Body of pancreas (tissue), 4 donors: ENCODE data around the gene AMBRA1. TPM values are rescaled to one million over a fixed set of nuclear protein-coding genes. Genes with fewer than 3 reads are reported as not detected.

Experiments
- ATAC-seq: fragments of 150-250 bp; one replicate; pipeline ENCODE4 v1.9.1; 2016
- DNase-seq, 4 donors: peaks; one replicate each; pipeline ENCODE4 v3.0.0-alpha.2; 2019
- H3K27ac ChIP-seq, 4 donors: fragments of 200-600 bp; sonication (generic); 1 replicate in 3 of 4; 2 replicates in 1 of 4; pipeline versions ENCODE4 v1.5.1 to v1.6.1; 2016 to 2019; ENCODE audit warnings: mild to moderate bottlenecking in 1 of 4, mixed read lengths in 1 of 4, moderate library complexity in 1 of 4
- H3K27me3 ChIP-seq, 2 donors: fragments of 200-600 bp; sonication (generic); one replicate each; pipeline ENCODE4 v1.6.0; 2016; ENCODE audit warnings: mild to moderate bottlenecking in 1 of 2
- H3K36me3 ChIP-seq, 2 donors: fragments of 200-600 bp; sonication (generic); replicated peaks in 1 of 2; 2 replicates each; pipeline ENCODE4 v1.5.1; 2016; ENCODE audit warnings: low read depth in 2 of 2; ENCODE audit not compliant: insufficient read depth in 1 of 2
- H3K4me1 ChIP-seq: fragments of 200-600 bp; sonication (generic); one replicate; pipeline ENCODE4 v1.6.0; 2016
- H3K4me3 ChIP-seq, 2 donors: fragments of 200-600 bp; sonication (generic); 1 replicate in 1 of 2; 2 replicates in 1 of 2; pipeline ENCODE4 v1.5.1; 2016 to 2019
- H3K9me3 ChIP-seq, 3 donors: fragments of 200-600 bp; sonication (generic); 1 replicate in 2 of 3; 2 replicates in 1 of 3; pipeline ENCODE4 v1.5.1; 2016
- CTCF ChIP-seq, 7 experiments: fragments of 450-650 bp in 4 of 7; fragments of 200-600 bp in 3 of 7; sonication (generic) in 3 of 7; IDR thresholded peaks; one replicate each; pipeline ENCODE4 v1.5.1; 2016 to 2019; ENCODE audit warnings: antibody characterized with exemption in 7 of 7
- POLR2A ChIP-seq, 3 donors: fragments of 450-650 bp; IDR thresholded peaks; one replicate each; pipeline ENCODE4 v1.6.1; 2016; ENCODE audit warnings: antibody characterized with exemption in 3 of 3, mild to moderate bottlenecking in 2 of 3
- WGBS, 2 donors: methylation state at CpG; one replicate each; pipeline ENCODE4 v1.1.5; 2017; 5-methylcytosine and 5-hydroxymethylcytosine counted together
- intact Hi-C: fragments of 100-400 bp; cut with DNase I; formaldehyde crosslinking; loops from one replicate; pipeline ENCODE4 v1.15.1; 2023
- total RNA-seq, 2 donors: library from RNA; depleted of rRNA; stranded (reverse); fragments of >200 nt; gene quantifications; one replicate each; pipeline ENCODE4 v1.1.0, GENCODE V29; 2016

AMBRA1 gene
- total RNA-seq, 2 donors from 2014 or later, result 17.6 to 43.2 TPM

GRCh38 chr11:46505741-46506482 lies 87.9 kb downstream of the AMBRA1 start:
- Histone ChIP-seq H3K9me3 (no peaks in the 10 kb centered on the region), H3K27ac (no peak overlapping the region), H3K27me3 (no peaks in the 10 kb centered on the region), H3K4me3 (no peak overlapping the region), H3K4me1 (no peaks in the 10 kb centered on the region), H3K36me3 (peaks cover 0 to 8% of the 10 kb centered on the region in 2 donors)
- DNase-seq, result no peak
- ATAC-seq, result no peak
- intact Hi-C loops, result no loop called here
- no peak for TF ChIP-seq POLR2A (IDR thresholded peaks at IDR 0.05)
- TF ChIP-seq CTCF (IDR thresholded peaks at IDR 0.05), result no peak
- 78 to 88% methylated on average over 6 of the region's 6 CpGs for WGBS, 2 donors

GRCh38 chr11:46504817-46505613 lies 88.8 kb downstream of the AMBRA1 start:
- ATAC-seq (no peak), DNase-seq (no peak)
- Histone ChIP-seq H3K4me1 (no peaks in the 10 kb centered on the region), H3K27me3 (no peaks in the 10 kb centered on the region), H3K4me3 (no peak overlapping the region), H3K27ac (no peak overlapping the region), H3K36me3 (peaks cover 0 to 8% of the 10 kb centered on the region in 2 donors), H3K9me3 (no peaks in the 10 kb centered on the region)
- intact Hi-C loops, result no loop called here
- 76 to 90% methylated on average over 3 of the region's 3 CpGs for WGBS, 2 donors
- TF ChIP-seq POLR2A (IDR thresholded peaks at IDR 0.05) (no peak), CTCF (IDR thresholded peaks at IDR 0.05) (no peak)

- Histone ChIP-seq H3K27ac (no peak overlapping the region), H3K9me3 (no peaks in the 10 kb centered on the region), H3K27me3 (no peaks in the 10 kb centered on the region), H3K4me3 (no peak overlapping the region), H3K4me1 (no peaks in the 10 kb centered on the region), H3K36me3 (peaks cover 0 to 4% of the 10 kb centered on the region in 2 donors)
- no peak for TF ChIP-seq POLR2A (IDR thresholded peaks at IDR 0.05)
- TF ChIP-seq CTCF (IDR thresholded peaks at IDR 0.05), result no peak
- intact Hi-C loops, result no loop called here
- DNase-seq, result no peak
- ATAC-seq, result no peak
- 90 to 94% methylated on average over 5 of the region's 5 CpGs for WGBS, 2 donors
These were observed 94.0 kb downstream of the AMBRA1 start for GRCh38 chr11:46499821-46500220.

GRCh38 chr11:46498968-46499367 lies 94.9 kb downstream of the AMBRA1 start:
- no peaks in the 10 kb centered on the region for H3K4me1 ChIP-seq
- no peak overlapping the region for H3K27ac ChIP-seq
- H3K9me3 ChIP-seq, result no peaks in the 10 kb centered on the region
- no peaks in the 10 kb centered on the region for H3K27me3 ChIP-seq
- DNase-seq (no peak), ATAC-seq (no peak)
- 92% methylated on average over 2 of the region's 2 CpGs for WGBS, 2 donors
- H3K36me3 ChIP-seq, result no peaks in the 10 kb centered on the region
- intact Hi-C loops, result no loop called here
- TF ChIP-seq POLR2A (IDR thresholded peaks at IDR 0.05) (no peak), CTCF (IDR thresholded peaks at IDR 0.05) (no peak)
- H3K4me3 ChIP-seq, result no peak overlapping the region
